GM23338 (cell line): ENCODE data around the gene ZNF331.

Experiments used
- CREB1 ChIP-seq: fragments of 250-450 bp; sonication (Bioruptor Pico); IDR thresholded peaks from 2 replicates; pipeline ENCODE4 v1.5.0; 2020; ENCODE audit warnings: low read depth, mild to moderate bottlenecking, moderate library complexity
- EZH2 ChIP-seq: fragments of 200-600 bp; sonication (generic); IDR thresholded peaks from one replicate; pipeline ENCODE4 v1.8.0; 2017; ENCODE audit warnings: antibody characterized with exemption, mild to moderate bottlenecking, low read depth; ENCODE audit not compliant: unreplicated experiment
- EZH2phosphoT487 ChIP-seq: fragments of 200-600 bp; sonication (generic); IDR thresholded peaks from one replicate; pipeline ENCODE4 v1.8.1; 2018; ENCODE audit warnings: antibody characterized with exemption; ENCODE audit not compliant: unreplicated experiment
- JUNB ChIP-seq: IDR thresholded peaks from one replicate; pipeline ENCODE4 v1.6.1; 2016; ENCODE audit warnings: antibody characterized with exemption; ENCODE audit not compliant: unreplicated experiment
- NANOG ChIP-seq: IDR thresholded peaks from 2 replicates; pipeline ENCODE4 v1.6.1; 2016; ENCODE audit warnings: antibody characterized with exemption, borderline replicate concordance
- POLR2AphosphoS5 ChIP-seq: IDR thresholded peaks from 2 replicates; pipeline ENCODE4 v1.6.1; 2016; ENCODE audit warnings: antibody characterized with exemption, low read depth
- STAT1 ChIP-seq: IDR thresholded peaks from one replicate; pipeline ENCODE4 v1.6.1; 2016; ENCODE audit warnings: antibody characterized with exemption; ENCODE audit not compliant: unreplicated experiment
- TF ChIP-seq, protein P1 (sequence below), 2 experiments: fragments of 200-600 bp in 1 of 2; sonication (generic) in 1 of 2; conservative IDR thresholded peaks; 2 replicates each; pipeline versions ENCODE4 v1.5.1 to v1.6.1; 2016 to 2017; ENCODE audit warnings: antibody characterized with exemption in 2 of 2, low read depth in 2 of 2, mild to moderate bottlenecking in 2 of 2, moderate library complexity in 1 of 2
- TF ChIP-seq, protein P2 (sequence below): IDR thresholded peaks from one replicate; pipeline ENCODE4 v1.6.1; 2018; ENCODE audit warnings: antibody characterized with exemption; ENCODE audit not compliant: unreplicated experiment
- TF ChIP-seq, protein P3 (sequence below): IDR thresholded peaks from 2 replicates; pipeline ENCODE4 v1.6.1; 2016; ENCODE audit warnings: antibody characterized with exemption
- TF ChIP-seq, protein P4 (sequence below): fragments of 250-450 bp; sonication (Bioruptor Pico); IDR thresholded peaks from 2 replicates; pipeline ENCODE4 v1.5.0; 2020; ENCODE audit warnings: mild to moderate bottlenecking, moderate library complexity

DNA sequence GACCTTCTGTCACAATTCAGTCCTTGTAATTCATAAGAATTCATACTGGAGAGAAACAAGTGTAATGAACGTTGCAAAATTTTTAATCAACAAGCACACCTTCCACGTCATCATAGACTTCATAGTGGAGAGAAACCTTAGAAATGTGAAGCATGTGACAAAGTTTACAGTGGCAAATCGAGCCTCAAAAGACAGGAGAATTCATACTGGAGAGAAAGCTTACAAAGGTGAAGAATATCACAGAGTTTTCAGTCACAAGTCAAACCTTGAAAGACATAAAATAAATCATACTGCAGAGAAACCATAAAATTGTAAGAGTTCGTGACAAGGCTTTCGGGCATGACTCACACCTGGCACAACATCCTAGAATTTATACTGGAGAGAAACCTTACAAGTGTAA lies 45.8 kb upstream of the ZNF331 start:
- TF ChIP-seq, protein P1, sequence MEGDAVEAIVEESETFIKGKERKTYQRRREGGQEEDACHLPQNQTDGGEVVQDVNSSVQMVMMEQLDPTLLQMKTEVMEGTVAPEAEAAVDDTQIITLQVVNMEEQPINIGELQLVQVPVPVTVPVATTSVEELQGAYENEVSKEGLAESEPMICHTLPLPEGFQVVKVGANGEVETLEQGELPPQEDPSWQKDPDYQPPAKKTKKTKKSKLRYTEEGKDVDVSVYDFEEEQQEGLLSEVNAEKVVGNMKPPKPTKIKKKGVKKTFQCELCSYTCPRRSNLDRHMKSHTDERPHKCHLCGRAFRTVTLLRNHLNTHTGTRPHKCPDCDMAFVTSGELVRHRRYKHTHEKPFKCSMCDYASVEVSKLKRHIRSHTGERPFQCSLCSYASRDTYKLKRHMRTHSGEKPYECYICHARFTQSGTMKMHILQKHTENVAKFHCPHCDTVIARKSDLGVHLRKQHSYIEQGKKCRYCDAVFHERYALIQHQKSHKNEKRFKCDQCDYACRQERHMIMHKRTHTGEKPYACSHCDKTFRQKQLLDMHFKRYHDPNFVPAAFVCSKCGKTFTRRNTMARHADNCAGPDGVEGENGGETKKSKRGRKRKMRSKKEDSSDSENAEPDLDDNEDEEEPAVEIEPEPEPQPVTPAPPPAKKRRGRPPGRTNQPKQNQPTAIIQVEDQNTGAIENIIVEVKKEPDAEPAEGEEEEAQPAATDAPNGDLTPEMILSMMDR (conservative IDR thresholded peaks at IDR 0.05; ENCODE audit: low read depth in 2 of 2) = no peak
- no peak for TF ChIP-seq POLR2AphosphoS5
- no peak for TF ChIP-seq STAT1
- no peak for TF ChIP-seq CREB1 (CRISPR knock-in tag)
- no peak for TF ChIP-seq NANOG
- no peak for TF ChIP-seq EZH2
- TF ChIP-seq EZH2phosphoT487 = no peak
- TF ChIP-seq, protein P2, sequence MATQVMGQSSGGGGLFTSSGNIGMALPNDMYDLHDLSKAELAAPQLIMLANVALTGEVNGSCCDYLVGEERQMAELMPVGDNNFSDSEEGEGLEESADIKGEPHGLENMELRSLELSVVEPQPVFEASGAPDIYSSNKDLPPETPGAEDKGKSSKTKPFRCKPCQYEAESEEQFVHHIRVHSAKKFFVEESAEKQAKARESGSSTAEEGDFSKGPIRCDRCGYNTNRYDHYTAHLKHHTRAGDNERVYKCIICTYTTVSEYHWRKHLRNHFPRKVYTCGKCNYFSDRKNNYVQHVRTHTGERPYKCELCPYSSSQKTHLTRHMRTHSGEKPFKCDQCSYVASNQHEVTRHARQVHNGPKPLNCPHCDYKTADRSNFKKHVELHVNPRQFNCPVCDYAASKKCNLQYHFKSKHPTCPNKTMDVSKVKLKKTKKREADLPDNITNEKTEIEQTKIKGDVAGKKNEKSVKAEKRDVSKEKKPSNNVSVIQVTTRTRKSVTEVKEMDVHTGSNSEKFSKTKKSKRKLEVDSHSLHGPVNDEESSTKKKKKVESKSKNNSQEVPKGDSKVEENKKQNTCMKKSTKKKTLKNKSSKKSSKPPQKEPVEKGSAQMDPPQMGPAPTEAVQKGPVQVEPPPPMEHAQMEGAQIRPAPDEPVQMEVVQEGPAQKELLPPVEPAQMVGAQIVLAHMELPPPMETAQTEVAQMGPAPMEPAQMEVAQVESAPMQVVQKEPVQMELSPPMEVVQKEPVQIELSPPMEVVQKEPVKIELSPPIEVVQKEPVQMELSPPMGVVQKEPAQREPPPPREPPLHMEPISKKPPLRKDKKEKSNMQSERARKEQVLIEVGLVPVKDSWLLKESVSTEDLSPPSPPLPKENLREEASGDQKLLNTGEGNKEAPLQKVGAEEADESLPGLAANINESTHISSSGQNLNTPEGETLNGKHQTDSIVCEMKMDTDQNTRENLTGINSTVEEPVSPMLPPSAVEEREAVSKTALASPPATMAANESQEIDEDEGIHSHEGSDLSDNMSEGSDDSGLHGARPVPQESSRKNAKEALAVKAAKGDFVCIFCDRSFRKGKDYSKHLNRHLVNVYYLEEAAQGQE = no peak
- TF ChIP-seq, protein P3, sequence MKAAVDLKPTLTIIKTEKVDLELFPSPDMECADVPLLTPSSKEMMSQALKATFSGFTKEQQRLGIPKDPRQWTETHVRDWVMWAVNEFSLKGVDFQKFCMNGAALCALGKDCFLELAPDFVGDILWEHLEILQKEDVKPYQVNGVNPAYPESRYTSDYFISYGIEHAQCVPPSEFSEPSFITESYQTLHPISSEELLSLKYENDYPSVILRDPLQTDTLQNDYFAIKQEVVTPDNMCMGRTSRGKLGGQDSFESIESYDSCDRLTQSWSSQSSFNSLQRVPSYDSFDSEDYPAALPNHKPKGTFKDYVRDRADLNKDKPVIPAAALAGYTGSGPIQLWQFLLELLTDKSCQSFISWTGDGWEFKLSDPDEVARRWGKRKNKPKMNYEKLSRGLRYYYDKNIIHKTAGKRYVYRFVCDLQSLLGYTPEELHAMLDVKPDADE = no peak
- TF ChIP-seq, protein P4, sequence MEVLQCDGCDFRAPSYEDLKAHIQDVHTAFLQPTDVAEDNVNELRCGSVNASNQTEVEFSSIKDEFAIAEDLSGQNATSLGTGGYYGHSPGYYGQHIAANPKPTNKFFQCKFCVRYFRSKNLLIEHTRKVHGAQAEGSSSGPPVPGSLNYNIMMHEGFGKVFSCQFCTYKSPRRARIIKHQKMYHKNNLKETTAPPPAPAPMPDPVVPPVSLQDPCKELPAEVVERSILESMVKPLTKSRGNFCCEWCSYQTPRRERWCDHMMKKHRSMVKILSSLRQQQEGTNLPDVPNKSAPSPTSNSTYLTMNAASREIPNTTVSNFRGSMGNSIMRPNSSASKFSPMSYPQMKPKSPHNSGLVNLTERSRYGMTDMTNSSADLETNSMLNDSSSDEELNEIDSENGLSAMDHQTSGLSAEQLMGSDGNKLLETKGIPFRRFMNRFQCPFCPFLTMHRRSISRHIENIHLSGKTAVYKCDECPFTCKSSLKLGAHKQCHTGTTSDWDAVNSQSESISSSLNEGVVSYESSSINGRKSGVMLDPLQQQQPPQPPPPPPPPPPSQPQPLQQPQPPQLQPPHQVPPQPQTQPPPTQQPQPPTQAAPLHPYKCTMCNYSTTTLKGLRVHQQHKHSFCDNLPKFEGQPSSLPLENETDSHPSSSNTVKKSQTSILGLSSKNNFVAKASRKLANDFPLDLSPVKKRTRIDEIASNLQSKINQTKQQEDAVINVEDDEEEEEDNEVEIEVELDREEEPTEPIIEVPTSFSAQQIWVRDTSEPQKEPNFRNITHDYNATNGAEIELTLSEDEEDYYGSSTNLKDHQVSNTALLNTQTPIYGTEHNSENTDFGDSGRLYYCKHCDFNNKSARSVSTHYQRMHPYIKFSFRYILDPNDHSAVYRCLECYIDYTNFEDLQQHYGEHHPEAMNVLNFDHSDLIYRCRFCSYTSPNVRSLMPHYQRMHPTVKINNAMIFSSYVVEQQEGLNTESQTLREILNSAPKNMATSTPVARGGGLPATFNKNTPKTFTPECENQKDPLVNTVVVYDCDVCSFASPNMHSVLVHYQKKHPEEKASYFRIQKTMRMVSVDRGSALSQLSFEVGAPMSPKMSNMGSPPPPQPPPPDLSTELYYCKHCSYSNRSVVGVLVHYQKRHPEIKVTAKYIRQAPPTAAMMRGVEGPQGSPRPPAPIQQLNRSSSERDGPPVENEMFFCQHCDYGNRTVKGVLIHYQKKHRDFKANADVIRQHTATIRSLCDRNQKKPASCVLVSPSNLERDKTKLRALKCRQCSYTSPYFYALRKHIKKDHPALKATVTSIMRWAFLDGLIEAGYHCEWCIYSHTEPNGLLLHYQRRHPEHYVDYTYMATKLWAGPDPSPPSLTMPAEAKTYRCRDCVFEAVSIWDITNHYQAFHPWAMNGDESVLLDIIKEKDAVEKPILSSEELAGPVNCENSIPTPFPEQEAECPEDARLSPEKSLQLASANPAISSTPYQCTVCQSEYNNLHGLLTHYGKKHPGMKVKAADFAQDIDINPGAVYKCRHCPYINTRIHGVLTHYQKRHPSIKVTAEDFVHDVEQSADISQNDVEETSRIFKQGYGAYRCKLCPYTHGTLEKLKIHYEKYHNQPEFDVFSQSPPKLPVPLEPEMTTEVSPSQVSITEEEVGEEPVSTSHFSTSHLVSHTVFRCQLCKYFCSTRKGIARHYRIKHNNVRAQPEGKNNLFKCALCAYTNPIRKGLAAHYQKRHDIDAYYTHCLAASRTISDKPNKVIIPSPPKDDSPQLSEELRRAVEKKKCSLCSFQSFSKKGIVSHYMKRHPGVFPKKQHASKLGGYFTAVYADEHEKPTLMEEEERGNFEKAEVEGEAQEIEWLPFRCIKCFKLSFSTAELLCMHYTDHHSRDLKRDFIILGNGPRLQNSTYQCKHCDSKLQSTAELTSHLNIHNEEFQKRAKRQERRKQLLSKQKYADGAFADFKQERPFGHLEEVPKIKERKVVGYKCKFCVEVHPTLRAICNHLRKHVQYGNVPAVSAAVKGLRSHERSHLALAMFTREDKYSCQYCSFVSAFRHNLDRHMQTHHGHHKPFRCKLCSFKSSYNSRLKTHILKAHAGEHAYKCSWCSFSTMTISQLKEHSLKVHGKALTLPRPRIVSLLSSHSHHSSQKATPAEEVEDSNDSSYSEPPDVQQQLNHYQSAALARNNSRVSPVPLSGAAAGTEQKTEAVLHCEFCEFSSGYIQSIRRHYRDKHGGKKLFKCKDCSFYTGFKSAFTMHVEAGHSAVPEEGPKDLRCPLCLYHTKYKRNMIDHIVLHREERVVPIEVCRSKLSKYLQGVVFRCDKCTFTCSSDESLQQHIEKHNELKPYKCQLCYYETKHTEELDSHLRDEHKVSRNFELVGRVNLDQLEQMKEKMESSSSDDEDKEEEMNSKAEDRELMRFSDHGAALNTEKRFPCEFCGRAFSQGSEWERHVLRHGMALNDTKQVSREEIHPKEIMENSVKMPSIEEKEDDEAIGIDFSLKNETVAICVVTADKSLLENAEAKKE (CRISPR knock-in tag) = no peak
- no peak for TF ChIP-seq JUNB
